Mammary epithelial cell (primary cell): ENCODE results near the gene SPACDR.

Source experiments
- CTCF ChIP-seq, 2 donors: IDR thresholded peaks in 1 of 2; conservative IDR thresholded peaks in 1 of 2; 2 replicates each; pipeline ENCODE4 v1.5.1; 2011 to 2012; ENCODE audit warnings: inconsistent platforms in 2 of 2, low read length in 2 of 2, mild to moderate bottlenecking in 2 of 2, control low read depth in 1 of 2, low read depth in 1 of 2; ENCODE audit not compliant: insufficient read depth in 1 of 2; ENCODE audit errors: extremely low read depth in 1 of 2
- EZH2 ChIP-seq: IDR thresholded peaks from 2 replicates; pipeline ENCODE4 v1.6.1; 2012; ENCODE audit warnings: low read length, inconsistent platforms, borderline replicate concordance

DNA sequence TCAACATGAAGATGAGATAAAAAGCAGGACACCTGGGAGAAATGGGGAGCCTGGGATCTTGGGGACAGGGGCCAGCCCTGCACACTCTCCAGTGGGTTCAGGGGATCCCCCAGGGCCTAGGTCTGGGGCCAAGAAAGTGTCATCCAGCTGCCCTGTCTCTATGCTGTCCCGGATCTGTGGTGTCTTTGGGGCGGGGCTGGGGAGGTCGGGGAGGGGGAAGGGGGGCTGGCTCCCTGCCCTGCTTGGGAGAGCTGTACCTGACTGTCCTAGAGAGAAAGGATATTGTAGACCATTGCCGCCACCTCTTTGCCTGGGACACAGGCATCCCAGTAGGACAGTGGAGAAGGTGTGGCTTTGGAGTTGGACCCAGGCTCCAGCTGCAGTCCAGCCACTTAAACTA, 7.0 kb upstream of the SPACDR start:
- TF ChIP-seq CTCF (conservative IDR thresholded peaks at IDR 0.05 in 1 of 2, IDR thresholded peaks at IDR 0.05 in 1 of 2; ENCODE audit: extremely low read depth in 1 of 2, insufficient read depth in 1 of 2, low read depth in 1 of 2, low read length in 2 of 2) (no peak), EZH2 (no peak)
